HEK293T (cell line): ENCODE data around the gene ACP3.

ENCODE experiments used
- CTCF ChIA-PET: fragments of 350-600 bp; formaldehyde crosslinking; extraction: SDS; loops from one replicate; lab custom pipeline; 2021; ENCODE audit warnings: antibody characterized with exemption, inconsistent platforms; lab: Yijun Ruan, JAX
- POLR2A ChIA-PET: fragments of 350-600 bp; formaldehyde crosslinking; extraction: SDS; loops from one replicate; lab custom pipeline; 2020; ENCODE audit warnings: antibody characterized with exemption, inconsistent platforms; lab: Yijun Ruan, JAX
- DNase-seq: peaks from one replicate; pipeline ENCODE4 v3.0.0; 2012; ENCODE audit warnings: mixed read lengths; ENCODE audit errors: extremely low spot score
- ARNT ChIP-seq: fragments of 450-650 bp; IDR thresholded peaks from 2 replicates; pipeline ENCODE4 v1.6.1; 2017; ENCODE audit warnings: mild to moderate bottlenecking
- BHLHE40 ChIP-seq: fragments of 450-650 bp; IDR thresholded peaks from 2 replicates; pipeline ENCODE4 v1.6.1; 2016; ENCODE audit warnings: mild to moderate bottlenecking, moderate library complexity, borderline replicate concordance
- CTBP1 ChIP-seq: fragments of 450-650 bp; IDR thresholded peaks from 2 replicates; pipeline ENCODE4 v1.6.1; 2016; ENCODE audit warnings: borderline replicate concordance
- ELF4 ChIP-seq: fragments of 450-650 bp; IDR thresholded peaks from 2 replicates; pipeline ENCODE4 v1.6.1; 2017; ENCODE audit warnings: antibody characterized with exemption
- FOXA1 ChIP-seq: fragments of 450-650 bp; IDR thresholded peaks from 2 replicates; pipeline ENCODE4 v1.6.1; 2016; ENCODE audit warnings: mild to moderate bottlenecking
- FOXK2 ChIP-seq: fragments of 450-650 bp; IDR thresholded peaks from 2 replicates; pipeline ENCODE4 v1.6.1; 2016; ENCODE audit warnings: mild to moderate bottlenecking
- FOXM1 ChIP-seq: fragments of 450-650 bp; IDR thresholded peaks from 2 replicates; pipeline ENCODE4 v1.6.1; 2017; ENCODE audit warnings: mild to moderate bottlenecking, borderline replicate concordance
- HDGF ChIP-seq: fragments of 450-650 bp; IDR thresholded peaks from 2 replicates; pipeline ENCODE4 v1.6.1; 2017; ENCODE audit warnings: antibody characterized with exemption, borderline replicate concordance
- L3MBTL2 ChIP-seq: fragments of 450-650 bp; conservative IDR thresholded peaks from 2 replicates; pipeline ENCODE4 v1.6.1; 2016; ENCODE audit warnings: mild to moderate bottlenecking
- LEF1 ChIP-seq: fragments of 450-650 bp; IDR thresholded peaks from 2 replicates; pipeline ENCODE4 v1.6.1; 2017; ENCODE audit warnings: mild to moderate bottlenecking, borderline replicate concordance
- NFRKB ChIP-seq: fragments of 450-650 bp; IDR thresholded peaks from 2 replicates; pipeline ENCODE4 v1.6.1; 2016; ENCODE audit warnings: mild to moderate bottlenecking, moderate library complexity
- SP1 ChIP-seq: fragments of 450-650 bp; IDR thresholded peaks from 2 replicates; pipeline ENCODE4 v1.6.1; 2017
- SUZ12 ChIP-seq: fragments of 450-650 bp; IDR thresholded peaks from 2 replicates; pipeline ENCODE4 v1.6.1; 2016; ENCODE audit warnings: mild to moderate bottlenecking
- TARDBP ChIP-seq: fragments of 450-650 bp; IDR thresholded peaks from 2 replicates; pipeline ENCODE4 v1.6.1; 2016
- ZNF384 ChIP-seq: fragments of 450-650 bp; IDR thresholded peaks from 2 replicates; pipeline ENCODE4 v1.6.1; 2016
- TF ChIP-seq, protein P1 (sequence below): fragments of 450-650 bp; IDR thresholded peaks from 2 replicates; pipeline ENCODE4 v1.6.1; 2016

ACP3 gene

DNA sequence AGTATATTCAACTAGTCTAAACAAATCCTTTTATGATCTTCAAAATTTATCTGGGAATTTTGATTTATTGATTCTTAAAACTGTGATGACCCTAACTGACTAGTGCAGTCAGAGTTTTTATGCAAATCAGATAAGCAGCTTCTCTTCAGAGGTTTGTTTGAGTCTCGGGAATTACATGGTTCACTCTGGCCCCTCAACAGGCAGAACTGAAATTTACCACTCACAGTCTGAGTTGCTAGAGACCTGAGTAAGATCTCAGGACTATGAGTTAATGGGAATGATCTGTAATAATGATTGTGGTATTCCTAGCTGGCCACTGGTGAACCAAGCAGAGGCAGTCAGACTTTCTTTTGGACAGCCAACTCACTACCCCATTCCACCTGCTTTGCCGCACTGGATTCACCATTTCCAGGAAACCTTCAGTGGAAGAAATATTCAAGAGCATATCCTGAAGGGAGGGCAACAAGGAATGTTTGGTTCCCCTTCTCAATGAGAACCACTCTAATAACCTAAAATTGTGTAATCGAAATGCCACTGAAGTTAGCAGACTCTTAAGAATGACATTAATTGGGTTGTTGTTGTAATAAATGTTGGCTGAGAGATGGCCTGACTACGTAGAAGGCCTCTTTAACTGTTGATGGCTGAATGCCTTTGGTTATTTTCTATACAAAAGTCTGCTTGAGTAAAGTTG lies 88.5 kb downstream of the ACP3 start:
- ChIA-PET POLR2A (interaction anchor here (2.5 kb wide), 1 partner anchor 11 kb away, joined by 13 read pairs; the partner anchor contains the start of gene DNAJC13), CTCF (interaction anchor here (1.1 kb wide), 1 partner anchor 148 kb away, joined by 3 read pairs; no protein-coding TSS in a partner anchor)
- TF ChIP-seq LEF1 (no peak), FOXM1 (no peak), L3MBTL2 (no peak), ELF4 (no peak), SUZ12 (no peak), CTBP1 (no peak), SP1 (no peak), HDGF (no peak), NFRKB (no peak), FOXA1 (no peak), TARDBP (no peak), ARNT (no peak), FOXK2 (no peak), ZNF384 (no peak), BHLHE40 (no peak)
- TF ChIP-seq, protein P1, sequence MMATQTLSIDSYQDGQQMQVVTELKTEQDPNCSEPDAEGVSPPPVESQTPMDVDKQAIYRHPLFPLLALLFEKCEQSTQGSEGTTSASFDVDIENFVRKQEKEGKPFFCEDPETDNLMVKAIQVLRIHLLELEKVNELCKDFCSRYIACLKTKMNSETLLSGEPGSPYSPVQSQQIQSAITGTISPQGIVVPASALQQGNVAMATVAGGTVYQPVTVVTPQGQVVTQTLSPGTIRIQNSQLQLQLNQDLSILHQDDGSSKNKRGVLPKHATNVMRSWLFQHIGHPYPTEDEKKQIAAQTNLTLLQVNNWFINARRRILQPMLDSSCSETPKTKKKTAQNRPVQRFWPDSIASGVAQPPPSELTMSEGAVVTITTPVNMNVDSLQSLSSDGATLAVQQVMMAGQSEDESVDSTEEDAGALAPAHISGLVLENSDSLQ = no peak
- no peak for DNase-seq

DNA sequence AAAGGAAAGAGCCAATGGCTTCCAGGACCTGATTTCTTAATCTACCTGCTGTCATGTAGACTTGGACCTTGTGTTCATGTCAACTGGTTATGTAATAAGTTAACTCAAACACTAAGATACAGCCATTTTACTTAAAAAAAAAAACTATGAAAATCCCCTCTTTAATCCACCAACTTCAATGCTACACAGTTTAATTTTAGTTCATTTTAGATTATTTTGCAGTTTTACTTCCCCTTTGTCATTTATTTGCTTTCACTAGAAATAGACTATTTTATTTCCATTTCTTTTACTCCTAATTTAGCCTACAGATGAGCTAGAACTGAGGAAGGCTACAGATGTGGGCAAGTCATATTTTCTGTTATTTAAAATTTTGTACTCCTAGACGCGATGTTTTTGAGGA lies 89.4 kb downstream of the ACP3 start:
- DNase-seq = no peak
- POLR2A ChIA-PET = interaction anchor here (2.5 kb wide), 1 partner anchor 10 kb away, joined by 13 read pairs; the partner anchor contains the start of gene DNAJC13
- CTCF ChIA-PET = interaction anchor here (0.6 kb wide), 1 partner anchor 1755 kb away, joined by 4 read pairs; no protein-coding TSS in a partner anchor
- TF ChIP-seq ZNF384 = no peak

DNA sequence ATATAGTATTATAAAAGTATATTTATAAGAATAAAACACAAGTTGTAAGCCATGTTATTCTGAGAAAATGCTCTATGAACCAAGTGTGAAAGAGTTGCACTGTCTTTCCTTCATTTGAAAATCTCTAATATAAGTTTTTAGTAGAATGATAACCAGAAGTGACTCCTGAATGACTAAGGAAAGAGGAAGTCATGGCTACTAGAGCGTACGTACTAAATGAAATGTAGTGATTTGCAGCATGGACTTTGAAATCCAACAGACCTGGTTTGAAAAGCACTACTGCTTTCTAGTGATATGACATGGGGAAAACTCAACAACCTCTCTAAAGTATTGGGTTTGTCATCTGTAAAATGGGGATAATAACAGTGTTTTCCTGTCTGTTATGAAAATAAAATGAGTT lies 89.8 kb downstream of the ACP3 start:
- DNase-seq = no peak
- TF ChIP-seq FOXM1 (no peak), CTBP1 (no peak), L3MBTL2 (no peak), HDGF (no peak), ZNF384 (no peak), TARDBP (no peak), FOXA1 (no peak), NFRKB (no peak), BHLHE40 (no peak), FOXK2 (no peak), ARNT (no peak)
- POLR2A ChIA-PET = interaction anchor here (2.5 kb wide), 1 partner anchor 10 kb away, joined by 13 read pairs; the partner anchor contains the start of gene DNAJC13
- CTCF ChIA-PET = interaction anchor here (0.6 kb wide), 1 partner anchor 1755 kb away, joined by 4 read pairs; no protein-coding TSS in a partner anchor
